Brain microvascular endothelial cell (primary cell): Measurements from ENCODE around the gene LRRC74B.

Source experiments
- DNase-seq: peaks from one replicate; pipeline ENCODE4 v3.0.0-alpha.2; 2020
- H3K27ac ChIP-seq: fragments of 250-450 bp; sonication (Bioruptor Pico); 2 replicates; pipeline ENCODE4 v1.5.1; 2020; ENCODE audit warnings: mild to moderate bottlenecking, moderate library complexity
- H3K27me3 ChIP-seq: fragments of 250-450 bp; sonication (Bioruptor Pico); replicated peaks from 2 replicates; pipeline ENCODE4 v1.5.1; 2020; ENCODE audit warnings: mild to moderate bottlenecking
- H3K36me3 ChIP-seq: fragments of 250-450 bp; sonication (Bioruptor Pico); replicated peaks from 2 replicates; pipeline ENCODE4 v1.5.1; 2020; ENCODE audit warnings: mild to moderate bottlenecking
- H3K4me3 ChIP-seq: 2 replicates; pipeline ENCODE4 v1.5.1; 2011; ENCODE audit warnings: low read depth, mild to moderate bottlenecking, control low read depth, low read length, moderate library complexity
- in situ Hi-C: cut with HindIII; loops from 2 replicates; pipeline ENCODE4 v1.10.0; 2017; ENCODE audit warnings: low sequenced_read_pairs, low pct_ligation_motif_present
- TF ChIP-seq, protein P1 (sequence below): IDR thresholded peaks from 2 replicates; pipeline ENCODE4 v1.5.1; 2011; ENCODE audit warnings: low read depth, mild to moderate bottlenecking, moderate library complexity, low read length, control low read depth, inconsistent platforms; ENCODE audit errors: missing control alignments

LRRC74B gene

GRCh38 chr22:21076912-21077625 lies 31.3 kb downstream of the LRRC74B start:
- Histone ChIP-seq H3K36me3 (no peaks in the 10 kb centered on the region), H3K27ac (no peak overlapping the region), H3K4me3 (no peak overlapping the region), H3K27me3 (no peaks in the 10 kb centered on the region)
- no peak for DNase-seq
- in situ Hi-C loops: no loop called here
- TF ChIP-seq, protein P1, sequence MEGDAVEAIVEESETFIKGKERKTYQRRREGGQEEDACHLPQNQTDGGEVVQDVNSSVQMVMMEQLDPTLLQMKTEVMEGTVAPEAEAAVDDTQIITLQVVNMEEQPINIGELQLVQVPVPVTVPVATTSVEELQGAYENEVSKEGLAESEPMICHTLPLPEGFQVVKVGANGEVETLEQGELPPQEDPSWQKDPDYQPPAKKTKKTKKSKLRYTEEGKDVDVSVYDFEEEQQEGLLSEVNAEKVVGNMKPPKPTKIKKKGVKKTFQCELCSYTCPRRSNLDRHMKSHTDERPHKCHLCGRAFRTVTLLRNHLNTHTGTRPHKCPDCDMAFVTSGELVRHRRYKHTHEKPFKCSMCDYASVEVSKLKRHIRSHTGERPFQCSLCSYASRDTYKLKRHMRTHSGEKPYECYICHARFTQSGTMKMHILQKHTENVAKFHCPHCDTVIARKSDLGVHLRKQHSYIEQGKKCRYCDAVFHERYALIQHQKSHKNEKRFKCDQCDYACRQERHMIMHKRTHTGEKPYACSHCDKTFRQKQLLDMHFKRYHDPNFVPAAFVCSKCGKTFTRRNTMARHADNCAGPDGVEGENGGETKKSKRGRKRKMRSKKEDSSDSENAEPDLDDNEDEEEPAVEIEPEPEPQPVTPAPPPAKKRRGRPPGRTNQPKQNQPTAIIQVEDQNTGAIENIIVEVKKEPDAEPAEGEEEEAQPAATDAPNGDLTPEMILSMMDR: no peak

DNA sequence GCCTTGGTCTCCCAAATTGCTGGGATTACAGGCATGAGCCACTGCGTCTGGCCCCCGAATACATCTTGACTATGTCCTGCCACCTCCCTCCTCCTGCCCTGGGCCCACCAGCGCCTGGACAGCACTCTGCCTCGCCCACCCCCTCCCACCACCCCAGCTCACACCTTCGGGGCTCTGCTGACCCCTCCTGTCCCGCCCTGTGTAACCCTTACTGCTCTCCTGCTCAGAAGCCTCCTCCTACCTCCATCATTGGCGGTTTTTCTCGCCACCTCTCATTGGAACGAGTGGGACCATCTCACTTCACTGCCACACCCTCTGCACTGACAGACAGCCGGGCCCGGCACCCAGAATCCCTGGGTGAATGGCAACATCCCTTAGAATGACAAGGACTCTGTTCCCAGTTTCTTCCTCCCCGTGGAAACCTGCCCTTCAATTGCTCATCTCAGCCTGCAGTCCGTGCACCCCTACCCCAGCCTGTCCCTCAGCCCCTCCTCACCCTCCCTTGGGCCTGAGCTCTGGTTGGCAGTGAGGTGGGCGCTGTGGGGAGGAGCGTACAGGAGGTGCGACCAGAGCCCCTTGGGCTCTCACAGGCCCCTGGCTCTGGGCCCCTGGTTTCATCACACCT lies 32.2 kb downstream of the LRRC74B start:
- no peak overlapping the region for H3K27ac ChIP-seq
- in situ Hi-C loops: no loop called here
- TF ChIP-seq, protein P1: no peak
- no peaks in the 10 kb centered on the region for H3K27me3 ChIP-seq
- no peaks in the 10 kb centered on the region for H3K36me3 ChIP-seq
- no peak for DNase-seq
- no peak overlapping the region for H3K4me3 ChIP-seq

DNA sequence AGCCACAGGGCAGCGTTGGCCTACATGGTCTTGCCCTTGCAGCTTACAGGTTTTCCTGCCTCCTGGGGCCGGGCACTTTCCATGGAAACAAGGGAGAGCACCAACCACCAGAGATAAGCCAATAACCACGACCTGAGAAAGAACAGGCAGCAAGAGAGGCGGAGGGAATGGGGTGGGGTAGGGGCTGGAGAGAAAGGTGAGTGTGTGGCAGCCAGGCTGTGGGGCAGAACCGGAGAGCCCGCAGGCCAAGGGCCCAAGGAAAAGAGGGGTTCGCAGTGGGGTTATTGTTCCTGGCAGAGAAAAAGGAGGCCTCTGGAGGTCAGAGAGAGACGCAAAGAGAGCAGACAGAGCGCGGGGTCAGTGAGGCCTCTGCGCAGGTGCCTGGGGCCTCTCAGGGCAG lies 33.2 kb downstream of the LRRC74B start:
- TF ChIP-seq, protein P1: no peak
- Histone ChIP-seq H3K4me3 (no peak overlapping the region), H3K27ac (no peak overlapping the region), H3K36me3 (no peaks in the 10 kb centered on the region), H3K27me3 (no peaks in the 10 kb centered on the region)
- DNase-seq: no peak
- in situ Hi-C loops: no loop called here

DNA sequence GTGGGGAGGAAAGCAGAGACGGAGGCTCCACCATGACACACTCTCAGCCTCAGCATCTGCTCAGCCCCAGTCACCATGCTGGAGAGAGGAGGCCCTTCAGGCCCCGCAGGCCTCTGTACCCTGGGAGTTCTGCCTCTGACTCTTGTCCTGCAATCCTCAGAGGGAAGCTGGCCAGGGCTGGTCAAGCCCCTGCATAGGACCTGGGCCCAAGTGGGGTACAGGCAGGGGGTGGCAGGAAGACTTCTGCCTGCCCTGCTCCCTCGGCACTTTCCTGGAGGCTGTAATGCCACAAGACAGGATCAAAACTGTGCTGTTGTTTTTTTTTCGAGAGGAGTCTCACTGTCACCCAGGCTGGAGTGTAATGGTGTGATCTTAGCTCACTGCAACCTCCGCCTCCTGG lies 33.7 kb downstream of the LRRC74B start:
- TF ChIP-seq, protein P1: no peak
- in situ Hi-C loops: no loop called here
- Histone ChIP-seq H3K27me3 (no peaks in the 10 kb centered on the region), H3K36me3 (no peaks in the 10 kb centered on the region), H3K27ac (no peak overlapping the region), H3K4me3 (no peak overlapping the region)
- DNase-seq: no peak

DNA sequence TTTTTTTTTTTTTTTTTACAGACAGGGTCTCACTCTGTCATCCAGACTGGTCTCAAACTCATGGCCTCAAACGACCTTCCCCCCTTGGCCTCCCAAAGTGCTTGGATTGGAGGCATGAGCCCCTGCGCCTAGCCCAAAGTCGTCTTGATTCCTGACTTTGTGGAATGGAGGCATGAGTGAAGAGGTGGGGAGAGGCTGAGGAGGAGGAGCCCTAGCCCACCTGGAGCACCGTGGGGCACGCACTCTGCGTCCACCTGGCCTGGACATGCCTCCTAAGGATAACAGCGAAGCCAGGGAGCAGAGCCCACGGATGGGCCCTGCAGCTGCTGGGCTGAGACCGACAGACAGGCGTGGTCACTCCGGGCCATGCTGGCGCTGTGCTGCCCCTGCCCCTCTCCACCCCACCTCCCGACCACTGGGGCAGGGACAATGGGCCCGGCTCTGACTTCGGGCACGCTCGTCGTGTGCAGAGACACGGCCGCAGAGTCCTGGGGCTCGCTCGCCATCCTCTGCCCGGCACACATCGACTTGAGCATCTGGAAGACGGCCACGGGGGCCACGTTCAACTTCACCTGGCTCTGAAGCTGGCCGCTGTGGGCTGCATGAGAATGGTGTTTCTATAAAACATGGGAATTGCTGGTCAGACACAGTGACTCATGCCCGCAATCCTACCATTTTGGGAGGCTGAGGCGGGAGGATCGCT lies 34.8 kb downstream of the LRRC74B start:
- no peaks in the 10 kb centered on the region for H3K27me3 ChIP-seq
- H3K4me3 ChIP-seq: no peak overlapping the region
- no peak overlapping the region for H3K27ac ChIP-seq
- no peak for DNase-seq
- no peaks in the 10 kb centered on the region for H3K36me3 ChIP-seq
- in situ Hi-C loops: no loop called here
- TF ChIP-seq, protein P1: no peak
